Upper lobe of left lung (tissue), 4 donors: ENCODE measurements around the gene FAXC.

ENCODE experiments used
- EP300 ChIP-seq, 4 donors: sonication (generic); formaldehyde crosslinking; IDR thresholded peaks; one replicate each; pipeline ENCODE4 v1.5.1; 2017; ENCODE audit warnings: antibody characterized with exemption in 4 of 4, control low read depth in 2 of 4
- POLR2A ChIP-seq, 4 donors: fragments of 450-650 bp; IDR thresholded peaks; one replicate each; pipeline ENCODE4 v1.5.1; 2016 to 2017; ENCODE audit warnings: antibody characterized with exemption in 4 of 4, mild to moderate bottlenecking in 2 of 4
- POLR2AphosphoS5 ChIP-seq, 2 donors: sonication (generic); formaldehyde crosslinking; IDR thresholded peaks; one replicate each; pipeline ENCODE4 v1.5.1; 2017; ENCODE audit warnings: antibody characterized with exemption in 2 of 2
- TF ChIP-seq, protein P1 (sequence below), 6 experiments: fragments of 450-650 bp in 4 of 6; fragments of 200-600 bp in 2 of 6; sonication (generic) in 2 of 6; IDR thresholded peaks; one replicate each; pipeline ENCODE4 v1.5.1; 2016 to 2019; ENCODE audit warnings: antibody characterized with exemption in 6 of 6

DNA sequence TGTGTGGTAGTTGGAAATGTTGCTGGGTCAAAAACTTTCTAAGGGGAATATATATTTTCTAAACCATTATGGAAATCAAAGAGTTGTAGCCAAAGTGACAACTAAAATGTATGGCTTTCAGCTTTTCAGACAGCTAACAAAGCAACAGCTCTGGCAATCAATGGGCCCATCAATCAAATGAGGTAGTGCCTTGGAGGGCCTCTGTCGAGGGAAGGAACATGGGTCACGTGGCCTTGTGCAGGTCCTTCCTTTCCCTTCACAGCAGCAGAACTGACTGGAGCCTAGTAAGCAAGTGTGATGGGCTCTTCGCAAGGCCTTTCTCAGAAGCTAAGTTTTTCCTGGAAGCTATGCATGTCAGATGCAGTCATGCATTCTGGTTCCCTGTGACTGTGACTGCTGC is 17.9 kb downstream of the FAXC start:
- TF ChIP-seq, protein P1, sequence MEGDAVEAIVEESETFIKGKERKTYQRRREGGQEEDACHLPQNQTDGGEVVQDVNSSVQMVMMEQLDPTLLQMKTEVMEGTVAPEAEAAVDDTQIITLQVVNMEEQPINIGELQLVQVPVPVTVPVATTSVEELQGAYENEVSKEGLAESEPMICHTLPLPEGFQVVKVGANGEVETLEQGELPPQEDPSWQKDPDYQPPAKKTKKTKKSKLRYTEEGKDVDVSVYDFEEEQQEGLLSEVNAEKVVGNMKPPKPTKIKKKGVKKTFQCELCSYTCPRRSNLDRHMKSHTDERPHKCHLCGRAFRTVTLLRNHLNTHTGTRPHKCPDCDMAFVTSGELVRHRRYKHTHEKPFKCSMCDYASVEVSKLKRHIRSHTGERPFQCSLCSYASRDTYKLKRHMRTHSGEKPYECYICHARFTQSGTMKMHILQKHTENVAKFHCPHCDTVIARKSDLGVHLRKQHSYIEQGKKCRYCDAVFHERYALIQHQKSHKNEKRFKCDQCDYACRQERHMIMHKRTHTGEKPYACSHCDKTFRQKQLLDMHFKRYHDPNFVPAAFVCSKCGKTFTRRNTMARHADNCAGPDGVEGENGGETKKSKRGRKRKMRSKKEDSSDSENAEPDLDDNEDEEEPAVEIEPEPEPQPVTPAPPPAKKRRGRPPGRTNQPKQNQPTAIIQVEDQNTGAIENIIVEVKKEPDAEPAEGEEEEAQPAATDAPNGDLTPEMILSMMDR (IDR thresholded peaks at IDR 0.05): no peak
- TF ChIP-seq POLR2AphosphoS5 (IDR thresholded peaks at IDR 0.05) (no peak), POLR2A (IDR thresholded peaks at IDR 0.05) (no peak), EP300 (IDR thresholded peaks at IDR 0.05) (no peak)
